ENCODE measurements around the gene PSEN2.

- TF ChIP-seq CTCF (conservative IDR thresholded peaks at IDR 0.05; ENCODE audit: low read length) = no peak
- no peak for TF ChIP-seq EZH2phosphoT487 (IDR thresholded peaks at IDR 0.05; ENCODE audit: borderline replicate concordance, low read depth, low read length)
Observed at GRCh38 chr1:226902601-226903000, 32.2 kb downstream of the PSEN2 start.
